AG08396 (cell line): ENCODE data around the gene TALDO1.

Source experiments
- DNase-seq: peaks from one replicate; pipeline ENCODE4 v3.0.0; 2012; ENCODE audit warnings: low spot score, mixed read lengths

The TALDO1 gene

DNA sequence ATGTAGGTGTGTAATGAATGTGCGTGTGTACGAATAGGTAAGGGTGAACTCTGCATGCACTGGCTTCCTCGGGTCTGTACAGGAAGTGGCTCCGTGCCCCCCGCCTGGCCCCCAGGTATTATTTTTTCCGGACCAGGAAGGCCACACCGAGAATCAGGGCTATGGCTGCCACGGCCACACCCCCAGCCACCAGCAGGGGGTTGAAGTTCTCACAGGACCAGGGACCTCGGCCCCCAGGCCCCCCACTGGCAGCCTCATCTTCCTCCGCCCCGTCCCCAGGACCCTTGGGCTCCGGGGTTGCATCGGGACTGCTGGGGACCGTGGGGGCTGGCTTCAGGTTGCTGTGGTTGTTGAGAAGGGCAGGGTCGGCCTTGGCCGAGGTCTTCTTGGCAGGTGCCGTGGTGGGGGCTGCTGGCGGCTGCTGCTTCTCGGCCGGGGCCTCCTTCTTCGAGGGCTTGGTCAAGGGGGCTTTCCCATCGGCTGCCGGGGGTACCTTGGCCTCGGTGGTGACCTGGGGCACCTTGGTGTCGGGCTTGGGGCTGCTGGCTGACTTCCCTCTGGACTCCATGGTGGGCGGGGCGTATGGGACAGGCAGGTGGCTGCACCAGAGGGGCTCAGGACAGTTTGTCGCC, 40.9 kb downstream of the TALDO1 start:
- no peak for DNase-seq

DNA sequence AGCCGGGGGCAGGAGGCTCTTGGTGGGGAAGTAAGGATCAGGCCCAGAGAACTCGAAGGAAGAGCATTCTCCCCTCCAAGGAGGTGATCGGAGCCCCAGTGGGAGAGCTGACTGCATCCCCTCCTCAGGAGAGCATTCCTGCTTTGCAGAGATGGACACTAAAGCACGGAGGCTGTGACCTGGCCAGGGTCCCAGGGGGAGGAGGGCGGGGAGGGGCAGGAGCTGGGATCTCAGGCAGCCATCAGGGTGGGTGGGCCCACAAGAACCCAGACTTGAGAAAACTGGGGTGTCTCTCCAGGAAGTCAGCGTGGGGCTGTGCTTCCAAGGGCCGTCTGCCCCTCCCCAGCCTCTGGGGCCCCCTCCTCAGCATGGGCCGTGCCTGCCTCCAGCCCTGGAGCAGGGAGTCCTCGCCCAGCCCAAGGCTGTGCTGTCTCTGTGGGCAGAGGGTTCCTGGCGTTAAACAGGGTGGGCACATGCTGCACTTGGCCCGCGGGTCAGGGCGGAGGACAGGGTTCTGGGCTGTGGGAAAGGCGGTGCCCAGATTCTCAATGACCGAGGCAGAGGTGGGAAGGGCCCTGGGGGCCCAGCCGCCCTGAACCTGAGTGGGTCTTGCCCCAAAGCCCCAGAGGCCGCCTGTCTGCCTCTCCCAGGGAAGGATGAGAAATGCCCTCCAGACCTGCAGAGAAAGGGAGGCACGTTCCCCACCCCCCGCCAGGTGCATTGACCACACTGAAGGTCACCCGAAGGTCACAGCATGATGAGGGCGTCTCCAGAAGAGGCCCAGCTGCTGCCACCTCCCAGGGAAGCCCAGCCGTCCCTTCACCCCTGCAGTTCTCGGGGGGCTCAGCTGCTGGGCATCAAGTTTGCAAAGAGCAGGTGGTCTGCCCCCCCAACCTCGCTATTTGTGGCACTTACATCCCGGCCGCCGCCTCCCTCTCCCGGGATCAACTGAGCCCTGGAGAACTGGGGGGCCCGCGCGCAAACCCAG, 42.0 kb downstream of the TALDO1 start:
- no peak for DNase-seq

DNA sequence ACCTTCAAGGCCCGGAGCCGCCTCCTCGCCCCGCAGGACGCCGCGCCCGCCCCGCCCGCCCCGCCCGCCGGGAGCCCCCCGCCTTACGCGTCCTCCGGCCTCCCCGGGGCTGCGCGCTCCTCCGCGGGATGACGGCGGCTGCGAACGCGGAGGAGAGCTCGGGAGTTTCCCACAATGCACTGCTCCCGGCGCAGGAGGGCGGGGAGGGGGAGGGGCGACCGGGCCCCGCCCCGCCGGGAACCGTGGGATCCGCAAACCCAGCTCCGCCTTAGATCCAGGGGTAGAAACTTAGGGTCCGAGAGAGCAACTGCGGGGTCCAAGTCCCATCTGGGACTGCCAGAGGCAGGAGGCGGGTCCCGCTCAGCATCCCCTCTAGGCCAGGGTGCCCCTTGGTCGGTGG, 42.7 kb downstream of the TALDO1 start, which contains the start of gene CEND1:
Gene CEND1 (minus strand): TSS at position 148 of the 400 bp plus-strand sequence. CDS start 1,514 bp downstream, outside the sequence.
- peak; percentile 87 for DNase-seq

DNA sequence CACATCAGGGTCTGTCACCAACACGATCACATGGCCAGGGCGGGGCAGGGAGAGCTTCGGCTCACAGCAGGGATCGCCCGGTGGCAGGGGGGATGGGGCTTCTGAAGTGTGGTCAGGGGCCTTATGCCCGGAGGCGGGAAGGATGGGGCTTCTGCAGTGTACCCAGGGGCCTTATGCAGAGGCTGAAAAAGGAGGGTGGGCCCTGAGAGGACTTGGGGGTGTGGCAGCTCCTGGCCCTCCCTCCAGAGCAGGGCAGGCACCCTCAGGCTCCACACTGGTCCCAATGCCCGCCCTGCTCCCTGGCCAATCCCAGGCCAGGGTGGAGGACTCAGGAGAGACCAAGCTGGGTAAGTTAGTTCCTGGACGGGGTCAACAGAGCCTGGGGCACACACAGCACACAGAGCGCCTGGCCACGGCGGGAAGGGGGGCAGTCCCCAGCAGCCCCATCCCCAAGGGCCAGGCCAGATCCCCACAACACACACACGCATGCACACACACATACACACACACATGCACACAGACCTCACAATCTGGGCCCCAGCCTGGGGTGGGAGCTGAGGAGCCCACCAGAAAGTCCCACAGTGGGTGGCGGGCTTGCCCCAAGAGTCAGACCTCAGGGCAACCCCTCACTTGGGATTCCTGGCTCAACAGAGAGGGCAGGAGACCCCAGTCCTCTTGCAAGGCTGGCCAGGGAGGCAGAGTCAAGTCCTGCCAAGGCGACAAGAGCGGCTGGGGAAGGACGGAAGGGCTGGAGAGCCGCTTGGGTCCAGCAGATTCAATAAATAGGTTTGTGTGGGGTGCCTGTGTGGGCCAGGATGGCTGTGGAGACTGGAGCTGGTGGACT, 43.7 kb downstream of the TALDO1 start:
- DNase-seq = no peak

DNA sequence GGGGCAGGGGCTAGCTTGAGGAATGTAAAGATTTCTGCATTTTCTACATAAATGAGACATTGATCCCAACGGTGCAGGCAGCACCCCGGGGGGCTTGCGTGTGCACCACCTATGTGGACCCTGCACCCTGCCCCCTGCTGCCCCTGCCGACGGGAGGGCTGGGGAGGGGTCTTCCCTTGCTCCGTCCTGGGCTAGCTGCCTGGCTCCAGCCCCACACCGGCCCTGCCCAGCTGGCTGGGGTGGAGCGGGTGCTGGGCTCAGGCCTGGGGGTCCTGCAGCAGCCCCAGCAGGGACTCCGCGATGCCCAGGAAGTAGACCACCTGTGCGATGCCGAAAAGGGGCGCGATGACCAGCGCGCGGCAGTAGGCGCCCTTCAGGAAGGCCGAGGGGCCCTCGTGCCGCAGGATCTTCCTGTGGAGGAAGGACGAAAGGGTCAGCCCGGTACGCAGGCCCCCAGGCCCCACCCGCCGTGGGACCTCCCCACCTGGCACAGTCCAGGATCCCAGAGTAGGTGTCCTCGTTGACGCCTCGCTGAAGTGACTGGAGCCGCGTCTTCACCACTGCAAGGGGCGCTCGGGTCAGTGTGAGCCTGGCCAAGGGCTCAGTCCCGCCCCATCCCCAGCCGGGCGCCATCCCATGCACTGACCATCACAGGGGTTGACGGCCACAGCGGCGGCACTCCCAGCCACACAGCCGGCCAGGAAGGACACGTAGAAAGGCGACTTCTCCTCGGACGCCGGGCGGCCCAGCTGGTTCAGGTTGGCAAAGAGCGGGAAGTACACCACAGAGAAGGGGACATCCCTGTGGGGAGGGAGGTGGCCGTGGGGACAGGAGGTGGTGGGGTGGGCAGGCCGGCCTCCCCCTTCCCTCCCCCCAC, 44.6 kb downstream of the TALDO1 start:
- no peak for DNase-seq

DNA sequence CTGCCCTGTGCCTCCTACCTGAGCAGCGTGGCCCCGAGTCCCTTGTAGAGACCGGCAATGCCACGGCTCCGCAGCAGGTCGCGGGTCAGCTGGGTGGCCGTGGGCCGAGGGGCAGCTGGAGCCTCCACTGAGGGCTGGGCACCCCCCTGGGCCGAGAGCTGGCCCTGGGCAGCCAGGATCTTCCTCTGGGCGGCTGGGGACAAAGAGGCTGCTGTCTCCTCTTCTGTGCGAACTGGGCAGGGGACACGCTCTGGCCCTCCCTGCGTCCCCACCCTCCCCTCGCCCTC, 45.2 kb downstream of the TALDO1 start:
- no peak for DNase-seq

DNA sequence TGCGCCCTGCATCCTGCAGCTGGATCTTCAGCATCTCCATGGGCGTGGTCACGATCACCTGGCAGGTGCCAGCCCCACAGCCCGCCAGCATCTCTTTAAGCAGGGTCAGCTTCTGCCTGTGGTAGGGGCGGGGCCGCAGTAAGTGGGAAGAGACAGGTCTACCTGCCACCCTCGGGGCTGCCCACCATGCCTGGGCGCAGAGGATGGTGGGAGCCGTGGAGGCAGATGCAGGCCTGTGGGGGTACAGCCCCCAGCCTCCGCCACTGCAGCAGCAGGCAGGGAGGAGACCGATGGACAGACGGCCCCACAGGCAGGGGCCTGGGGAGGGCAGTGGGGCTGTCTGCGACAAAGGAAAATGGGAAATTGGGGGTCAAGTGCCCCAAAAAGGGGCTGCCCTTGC, 45.6 kb downstream of the TALDO1 start:
- no peak for DNase-seq

DNA sequence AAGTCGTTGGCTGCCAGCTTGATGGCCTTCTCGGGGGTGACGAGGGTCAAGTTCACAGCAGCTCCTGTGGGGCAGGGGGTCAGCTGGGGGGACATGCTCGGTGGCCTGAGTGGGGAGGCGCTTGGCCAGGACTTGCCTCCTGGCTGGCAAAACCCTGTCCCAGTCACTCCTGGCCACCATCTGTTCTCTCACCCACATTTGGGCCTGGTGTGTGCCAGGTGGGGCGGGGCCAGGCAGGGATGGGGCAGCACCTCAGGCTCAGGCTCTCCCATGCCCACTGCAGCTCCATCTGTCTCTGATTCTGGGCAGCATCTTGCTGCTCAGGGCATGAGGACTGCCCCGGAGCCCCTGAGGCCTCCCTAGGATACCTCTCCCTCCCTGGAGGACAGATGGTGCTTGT, 46.3 kb downstream of the TALDO1 start:
- DNase-seq = no peak

DNA sequence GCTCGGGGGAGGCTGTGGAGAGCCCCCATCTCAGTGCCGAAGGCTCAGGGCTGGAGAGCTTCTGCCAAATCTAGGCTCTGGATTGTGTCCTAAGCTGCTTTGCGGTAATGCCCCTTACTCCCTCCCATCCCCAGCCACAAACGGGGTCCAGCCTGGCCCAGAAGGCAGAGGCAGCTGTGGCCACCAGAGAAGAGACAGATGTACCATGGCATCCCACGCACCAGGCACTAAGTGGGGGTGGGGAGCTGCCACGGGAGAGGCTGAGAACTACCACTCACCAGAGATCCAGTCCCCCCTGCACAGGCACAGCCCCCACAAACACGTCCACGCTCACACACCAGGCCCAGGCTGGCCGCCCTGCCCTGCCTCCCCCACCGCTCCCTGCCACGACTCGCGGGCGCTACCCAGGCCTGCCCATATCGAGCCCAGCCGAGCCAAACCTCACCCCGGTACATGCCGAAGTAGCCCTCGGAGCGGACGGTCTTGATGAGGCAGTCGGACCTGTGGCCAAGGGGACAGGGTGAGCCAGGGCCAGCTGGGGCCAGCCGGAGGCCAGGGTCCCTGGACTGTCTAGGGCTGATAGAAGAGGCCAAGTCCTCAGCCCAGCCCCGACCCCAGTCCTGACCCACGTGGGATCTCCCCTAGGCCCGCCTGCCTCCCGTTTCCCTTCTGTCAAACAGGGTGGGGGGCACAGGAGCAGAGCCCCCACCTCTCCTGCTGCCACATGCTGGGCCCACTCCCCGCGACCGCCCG, 46.9 kb downstream of the TALDO1 start:
- no peak for DNase-seq

DNA sequence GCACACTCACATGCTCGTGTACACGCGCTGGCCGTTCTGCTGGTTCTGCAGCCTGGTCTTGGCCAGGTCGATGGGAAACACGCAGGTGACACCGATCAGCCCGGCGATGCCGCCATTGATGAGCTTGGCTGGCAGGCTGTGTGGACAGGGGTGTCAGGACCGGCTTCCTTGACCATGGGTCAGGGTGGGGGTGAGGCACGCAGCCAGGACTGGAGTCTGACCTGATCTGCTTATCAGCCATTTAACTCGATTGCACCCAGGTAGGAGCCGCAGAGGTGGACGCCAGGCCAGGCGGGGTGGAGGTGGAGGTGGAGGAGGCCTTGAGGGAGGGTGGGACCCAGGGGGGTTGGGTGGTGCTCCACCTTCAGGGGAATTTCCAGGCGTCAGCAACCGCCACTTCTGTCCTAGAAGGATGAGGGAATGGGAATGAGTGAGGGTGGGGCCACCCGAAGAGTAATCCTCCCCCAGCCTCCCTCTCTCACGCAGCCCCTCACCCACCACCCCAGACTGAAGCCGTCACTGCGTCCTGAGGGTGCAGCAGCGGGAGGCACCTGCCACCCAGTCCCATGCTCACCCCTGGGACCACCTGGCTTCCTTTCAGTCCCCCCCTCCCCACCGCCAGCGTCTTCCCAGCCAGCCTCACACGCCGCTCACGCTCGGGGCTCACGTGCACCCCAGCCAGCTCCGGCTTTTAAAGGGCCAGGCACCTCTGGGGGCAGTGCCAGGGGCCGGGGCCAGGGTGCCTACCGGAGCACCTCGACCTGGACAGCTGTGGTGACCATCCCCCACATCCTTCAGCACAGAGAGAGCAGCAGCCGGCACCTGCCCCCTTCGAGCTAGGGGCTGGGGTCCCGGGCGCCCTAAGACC, 47.7 kb downstream of the TALDO1 start:
- DNase-seq = no peak

DNA sequence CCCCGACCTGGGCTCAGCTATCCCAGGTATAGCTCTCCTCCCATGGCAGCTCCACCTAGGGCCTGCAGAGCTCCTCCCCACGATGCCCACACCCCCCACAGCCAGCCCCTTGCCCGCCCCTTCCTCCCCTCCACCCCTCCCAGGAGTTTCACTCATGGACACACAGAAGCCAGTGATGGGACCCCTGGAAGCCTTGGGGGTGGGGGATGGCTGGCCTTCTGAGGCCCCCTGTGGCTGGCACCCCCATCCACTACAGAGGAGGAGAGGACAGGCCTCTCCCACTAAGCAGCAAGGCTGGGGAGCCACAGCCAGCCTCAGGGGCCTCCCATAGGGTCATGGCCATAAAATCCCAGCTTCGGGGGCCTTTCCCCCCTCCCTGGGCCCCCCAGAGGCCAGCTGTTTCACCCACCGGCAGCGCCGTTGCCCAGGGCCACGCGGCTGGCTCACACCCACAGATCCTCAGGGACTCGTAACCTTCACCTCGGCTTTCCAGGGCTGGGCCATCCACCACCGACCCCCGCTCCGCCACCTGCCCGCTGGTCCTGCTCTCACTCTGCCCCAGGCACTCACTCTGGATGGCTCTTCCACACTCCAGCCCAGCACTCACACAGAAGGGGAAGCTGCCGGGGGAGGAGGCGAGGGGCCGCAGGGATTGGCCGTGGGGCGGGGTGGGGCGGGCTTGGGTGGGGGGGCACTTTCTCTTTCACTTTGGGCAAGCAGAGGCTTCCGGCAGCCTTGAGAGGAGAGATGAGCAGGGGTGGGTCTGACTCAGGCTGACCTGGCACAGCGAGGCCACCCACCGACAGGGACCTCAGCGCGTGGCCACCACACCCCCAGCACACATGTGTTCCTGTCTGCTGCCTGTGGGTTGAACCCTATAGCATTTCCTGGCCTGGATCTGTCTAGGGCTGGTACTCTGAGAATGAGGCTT, 48.6 kb downstream of the TALDO1 start:
- peak; percentile 94 for DNase-seq

DNA sequence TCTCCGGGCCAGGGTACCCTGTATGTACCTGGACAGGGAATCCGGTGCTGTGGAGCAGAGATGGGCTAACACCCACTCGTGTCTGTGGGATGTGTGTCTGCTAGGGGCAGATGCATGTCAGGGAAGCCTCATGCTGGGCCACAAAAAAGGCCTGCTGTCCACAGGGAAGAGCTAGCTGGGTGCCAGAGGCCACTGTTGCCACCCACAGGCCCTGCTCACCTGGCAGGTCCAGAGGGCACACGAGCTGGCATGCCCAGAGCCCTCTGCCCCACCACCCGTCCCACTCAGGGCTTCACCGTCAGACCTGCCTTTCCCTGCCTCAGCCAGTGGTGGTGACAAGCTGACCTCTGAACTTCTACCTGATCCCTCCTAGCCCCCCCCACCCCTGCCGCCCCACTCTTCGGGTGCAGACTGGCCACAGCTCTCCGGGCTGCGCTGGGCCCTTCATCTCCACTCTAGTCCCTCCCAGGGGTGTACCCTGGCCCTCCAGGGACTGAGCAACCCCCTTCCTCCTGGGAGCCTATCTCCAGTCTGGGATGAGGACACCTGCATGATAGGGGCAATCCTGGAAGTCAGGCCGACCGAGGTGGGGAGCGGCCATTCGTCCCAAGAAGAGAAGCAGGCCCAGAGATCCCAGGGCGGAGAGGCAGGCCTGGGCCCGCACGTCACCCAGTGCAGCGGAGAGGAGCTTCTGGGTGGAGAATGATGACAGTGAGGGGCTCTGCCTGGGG, 49.5 kb downstream of the TALDO1 start:
- DNase-seq = peak; percentile 68

DNA sequence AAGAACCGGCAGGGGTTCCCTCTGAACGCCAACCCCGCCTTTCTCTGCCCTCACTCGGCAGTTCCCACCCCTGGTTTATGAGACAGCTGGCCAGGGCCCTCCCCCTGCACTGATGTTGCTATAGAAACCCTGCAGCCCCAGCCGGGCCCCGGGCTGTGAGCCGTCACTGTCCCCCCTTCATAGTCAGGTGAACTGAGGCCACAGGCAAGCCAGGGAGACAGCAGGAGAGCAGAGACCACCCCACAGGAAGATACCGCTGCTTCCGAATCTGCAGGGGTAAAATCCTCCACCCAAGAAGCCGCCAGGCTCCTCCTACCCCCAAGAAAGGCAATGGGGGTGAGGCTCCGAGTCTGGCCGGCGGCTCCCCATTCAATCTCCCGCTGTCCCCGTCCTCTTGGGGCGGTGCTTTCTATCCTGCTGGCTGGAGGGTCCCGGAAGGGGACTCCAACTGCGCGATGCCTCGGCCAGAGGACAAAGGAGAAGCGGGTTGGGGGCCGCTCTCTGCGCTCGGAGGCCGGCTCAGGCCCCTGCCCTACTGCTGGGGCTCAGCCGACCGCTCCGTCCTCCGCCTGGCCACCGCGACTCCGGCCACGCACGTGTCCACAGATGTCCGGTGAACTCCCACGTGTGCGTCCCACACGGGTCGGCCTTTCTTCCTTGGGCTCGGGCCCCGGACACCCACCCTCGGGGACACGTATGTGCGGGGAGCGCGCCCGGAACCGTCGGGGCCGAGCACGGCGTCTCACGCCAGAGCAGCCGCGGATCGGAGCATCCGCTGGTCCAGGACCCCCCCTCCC, 50.2 kb downstream of the TALDO1 start:
- peak; percentile 90 for DNase-seq

DNA sequence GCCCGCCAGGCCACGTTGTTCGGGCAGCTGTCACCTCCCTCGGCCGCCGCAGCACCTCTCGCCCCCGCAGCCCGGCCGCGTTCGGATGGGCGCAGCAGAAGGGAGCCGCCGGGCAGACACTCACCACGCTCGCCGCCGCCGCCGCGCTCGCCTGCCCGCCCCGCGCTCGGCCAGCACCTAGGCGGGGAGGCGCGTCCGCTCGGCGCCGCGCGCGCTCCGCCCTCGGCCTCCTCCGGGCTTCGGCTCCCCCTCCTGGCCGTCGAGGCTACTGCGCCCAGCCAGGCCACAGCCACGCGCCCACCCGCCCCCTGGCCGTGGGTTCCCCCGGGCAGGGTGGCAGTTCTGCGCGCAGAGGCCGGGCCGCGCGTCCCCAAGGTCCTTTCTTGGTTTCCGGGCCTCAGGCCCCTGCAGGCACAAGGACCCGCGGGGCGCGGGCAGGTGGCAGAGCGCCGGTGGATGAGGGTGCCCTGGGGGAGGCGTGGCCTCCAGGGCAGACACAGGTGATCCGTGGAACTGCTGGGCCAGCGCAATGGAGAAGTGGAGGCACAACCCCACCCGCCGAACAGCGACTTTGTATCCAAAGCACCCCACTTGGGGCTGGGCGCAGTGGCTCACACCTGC, 50.9 kb downstream of the TALDO1 start, which contains the start of gene SLC25A22:
Gene SLC25A22 (minus strand): TSS at position 189 of the 621 bp plus-strand sequence. CDS start 3,275 bp downstream, outside the sequence.
- DNase-seq = peak; percentile 96

DNA sequence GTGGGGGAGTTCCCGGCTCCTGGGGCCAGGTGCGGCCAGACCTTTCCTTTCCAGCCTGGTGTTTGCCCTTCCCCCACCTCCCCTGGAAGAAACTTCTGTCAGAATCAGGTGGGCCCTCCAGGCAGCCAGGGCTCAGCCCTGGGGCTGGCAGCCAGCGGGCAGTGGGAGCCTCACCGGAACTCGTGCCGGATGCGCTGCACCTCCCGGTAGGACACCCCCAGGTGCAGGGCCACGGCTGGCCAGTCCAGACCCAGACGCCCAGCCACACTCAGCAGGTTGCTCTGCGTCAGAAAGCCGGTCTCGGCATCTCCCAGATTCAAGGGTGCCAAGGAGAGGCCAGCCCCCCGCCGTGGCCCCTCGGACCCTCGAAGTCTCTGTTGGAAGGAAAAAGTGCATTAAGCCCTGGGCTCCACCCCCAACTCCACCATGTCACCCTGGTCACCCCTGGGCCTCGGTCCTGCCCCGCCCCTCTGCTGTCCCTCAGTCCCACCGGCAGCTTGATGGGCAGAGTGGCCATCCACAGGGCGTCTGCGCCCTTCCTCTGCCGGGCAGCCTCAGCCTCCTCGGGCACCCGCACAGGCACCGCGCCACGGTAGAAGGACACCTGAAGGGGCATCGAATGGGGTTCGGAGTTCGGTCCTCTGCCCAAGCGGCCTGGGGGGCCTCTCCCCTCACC, 52.5 kb downstream of the TALDO1 start:
- no peak for DNase-seq

DNA sequence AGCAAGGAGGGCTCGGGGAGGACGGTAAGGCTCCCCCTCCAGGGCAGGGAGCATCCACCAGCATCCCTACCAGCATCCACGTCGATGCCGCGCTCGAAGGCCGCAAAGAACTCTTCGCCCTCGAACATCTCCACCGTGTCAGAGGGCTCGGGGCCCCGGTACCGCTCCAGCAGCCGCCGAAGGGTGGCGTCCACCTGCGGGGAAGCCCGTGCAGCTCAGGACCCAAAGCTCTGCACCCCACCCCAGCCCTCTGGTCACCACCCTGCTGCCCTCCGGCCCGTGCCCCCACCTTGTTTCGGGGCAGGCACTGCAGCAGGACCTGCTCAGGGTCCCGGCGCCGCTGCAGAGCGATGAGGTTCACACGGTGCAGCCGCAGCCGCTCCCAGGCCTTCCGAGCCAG, 53.2 kb downstream of the TALDO1 start:
- no peak for DNase-seq
